Measurements from ENCODE around the gene CEP95.
A peak's percentile ranks its signal among the peaks of the same experiment; 100 is the strongest.

The CEP95 gene

GRCh38 chr17:64507413-64507782, 621 bp downstream of the CEP95 start:
- DNase-seq (ENCODE audit: low read depth, low spot score): peak; percentile 79
- peak overlapping the region; percentile 80 for H3K4me3 ChIP-seq (ENCODE audit: low read length)

- no peak overlapping the region for H3K4me3 ChIP-seq (ENCODE audit: low read length)
These were observed 1.9 kb downstream of the CEP95 start for GRCh38 chr17:64508683-64509082.

GRCh38 chr17:64509179-64509578, 2.4 kb downstream of the CEP95 start:
- H3K4me3 ChIP-seq (ENCODE audit: low read length): no peak overlapping the region
- DNase-seq (ENCODE audit: low read depth, low spot score): no peak

More at GRCh38 chr17:64508683-64509082, 1.9 kb downstream of the CEP95 start:
- DNase-seq (ENCODE audit: low read depth, low spot score): no peak

GRCh38 chr17:64515419-64515818, 8.6 kb downstream of the CEP95 start:
- H3K4me3 ChIP-seq (ENCODE audit: low read length): no peak overlapping the region
- DNase-seq (ENCODE audit: low read depth, low spot score): no peak

- no peak overlapping the region for H3K4me3 ChIP-seq (ENCODE audit: low read length)
These were observed 9.1 kb downstream of the CEP95 start for GRCh38 chr17:64515829-64516228.

GRCh38 chr17:64519601-64520000, 12.8 kb downstream of the CEP95 start:
- DNase-seq (ENCODE audit: low read depth, low spot score): no peak
- H3K4me3 ChIP-seq (ENCODE audit: low read length): no peak overlapping the region

More at GRCh38 chr17:64515829-64516228, 9.1 kb downstream of the CEP95 start:
- no peak for DNase-seq (ENCODE audit: low read depth, low spot score)

GRCh38 chr17:64520359-64520758, 13.6 kb downstream of the CEP95 start:
- no peak overlapping the region for H3K4me3 ChIP-seq (ENCODE audit: low read length)
- no peak for DNase-seq (ENCODE audit: low read depth, low spot score)

GRCh38 chr17:64527914-64528313, 21.1 kb downstream of the CEP95 start:
- no peak for DNase-seq (ENCODE audit: low read depth, low spot score)
- H3K4me3 ChIP-seq (ENCODE audit: low read length): no peak overlapping the region

GRCh38 chr17:64529221-64529620, 22.4 kb downstream of the CEP95 start:
- H3K4me3 ChIP-seq (ENCODE audit: low read length): no peak overlapping the region
- DNase-seq (ENCODE audit: low read depth, low spot score): no peak

GRCh38 chr17:64531955-64532371, 25.2 kb downstream of the CEP95 start:
- no peak for DNase-seq (ENCODE audit: low read depth, low spot score)
- H3K4me3 ChIP-seq (ENCODE audit: low read length): no peak overlapping the region

GRCh38 chr17:64532409-64532808, 25.6 kb downstream of the CEP95 start:
- no peak for DNase-seq (ENCODE audit: low read depth, low spot score)
- H3K4me3 ChIP-seq (ENCODE audit: low read length): no peak overlapping the region

GRCh38 chr17:64533784-64534183, 27.0 kb downstream of the CEP95 start:
- DNase-seq (ENCODE audit: low read depth, low spot score): no peak
- H3K4me3 ChIP-seq (ENCODE audit: low read length): no peak overlapping the region

GRCh38 chr17:64534187-64534586, 27.4 kb downstream of the CEP95 start:
- peak; percentile 7 for DNase-seq (ENCODE audit: low read depth, low spot score)
- H3K4me3 ChIP-seq (ENCODE audit: low read length): no peak overlapping the region

GRCh38 chr17:64535357-64535756, 28.6 kb downstream of the CEP95 start:
- no peak overlapping the region for H3K4me3 ChIP-seq (ENCODE audit: low read length)
- no peak for DNase-seq (ENCODE audit: low read depth, low spot score)

- DNase-seq (ENCODE audit: low read depth, low spot score): no peak
- H3K4me3 ChIP-seq (ENCODE audit: low read length): no peak overlapping the region
These were observed 30.1 kb downstream of the CEP95 start for GRCh38 chr17:64536913-64537312.

- DNase-seq (ENCODE audit: low read depth, low spot score): no peak
- H3K4me3 ChIP-seq (ENCODE audit: low read length): no peak overlapping the region
These were observed 30.7 kb downstream of the CEP95 start for GRCh38 chr17:64537488-64537887.

- DNase-seq (ENCODE audit: low read depth, low spot score): no peak
- H3K4me3 ChIP-seq (ENCODE audit: low read length): no peak overlapping the region
These were observed 31.8 kb downstream of the CEP95 start for GRCh38 chr17:64538508-64539130.

GRCh38 chr17:64540118-64540776, 33.5 kb downstream of the CEP95 start:
- no peak for DNase-seq (ENCODE audit: low read depth, low spot score)
- H3K4me3 ChIP-seq (ENCODE audit: low read length): no peak overlapping the region

GRCh38 chr17:64544742-64545141, 38.0 kb downstream of the CEP95 start:
- DNase-seq (ENCODE audit: low read depth, low spot score): no peak
- H3K4me3 ChIP-seq (ENCODE audit: low read length): no peak overlapping the region

- no peak overlapping the region for H3K4me3 ChIP-seq (ENCODE audit: low read length)
- no peak for DNase-seq (ENCODE audit: low read depth, low spot score)
These were observed 39.9 kb downstream of the CEP95 start for GRCh38 chr17:64546716-64547115.

- DNase-seq (ENCODE audit: low read depth, low spot score): no peak
- no peak overlapping the region for H3K4me3 ChIP-seq (ENCODE audit: low read length)
These were observed 40.5 kb downstream of the CEP95 start for GRCh38 chr17:64547319-64547718.

All from Jurkat, Clone E6-1 (cell line).